Activated CD8-positive, alpha-beta memory T cell treated with anti-CD3 and anti-CD28 coated beads, Interleukin-2, amount 10 ng/mL, durations not matched to agents 7 days and 5 days (primary cell): Measurements from ENCODE around the gene ARHGEF26. TPM values are rescaled to one million over a fixed set of nuclear protein-coding genes. Genes with fewer than 3 reads are reported as not detected.

Experiments used
- ATAC-seq: fragments of 150-1000 bp; cut with Tn5 transposase; one replicate; pipeline ENCODE4 v1.10.0; 2021; ENCODE audit warnings: moderate library complexity
- CTCF ChIA-PET: fragments of 350-600 bp; sonication (Branson Sonifier 250); formaldehyde crosslinking; loops from one replicate; lab custom pipeline; 2021; ENCODE audit warnings: antibody characterized with exemption; lab: Charles Lee
- DNase-seq: peaks from one replicate; pipeline ENCODE4 v3.0.0-alpha.2; 2020
- H3K27ac Mint-ChIP-seq: one replicate; pipeline ENCODE4 v1.8.0; 2021; ENCODE audit warnings: mild to moderate bottlenecking, mixed read lengths
- H3K27me3 Mint-ChIP-seq: one replicate; pipeline ENCODE4 v1.8.0; 2021; ENCODE audit warnings: mixed read lengths
- H3K36me3 Mint-ChIP-seq: one replicate; pipeline ENCODE4 v1.8.0; 2021; ENCODE audit warnings: mild to moderate bottlenecking, mixed read lengths
- H3K4me1 Mint-ChIP-seq: one replicate; pipeline ENCODE4 v1.8.0; 2021; ENCODE audit warnings: mixed read lengths
- H3K4me3 Mint-ChIP-seq: one replicate; pipeline ENCODE4 v1.8.0; 2021; ENCODE audit warnings: mild to moderate bottlenecking, moderate library complexity, mixed read lengths
- H3K9me3 Mint-ChIP-seq: one replicate; pipeline ENCODE4 v1.8.0; 2022; ENCODE audit warnings: low read depth, mixed read lengths
- total RNA-seq, 2 experiments: library from RNA; stranded (reverse); gene quantifications; one replicate each; pipeline ENCODE4 v1.2.3, GENCODE V29; 2021

Gene ARHGEF26
- total RNA-seq, 2 experiments from 2014 or later = 0.09 to 0.23 TPM

DNA sequence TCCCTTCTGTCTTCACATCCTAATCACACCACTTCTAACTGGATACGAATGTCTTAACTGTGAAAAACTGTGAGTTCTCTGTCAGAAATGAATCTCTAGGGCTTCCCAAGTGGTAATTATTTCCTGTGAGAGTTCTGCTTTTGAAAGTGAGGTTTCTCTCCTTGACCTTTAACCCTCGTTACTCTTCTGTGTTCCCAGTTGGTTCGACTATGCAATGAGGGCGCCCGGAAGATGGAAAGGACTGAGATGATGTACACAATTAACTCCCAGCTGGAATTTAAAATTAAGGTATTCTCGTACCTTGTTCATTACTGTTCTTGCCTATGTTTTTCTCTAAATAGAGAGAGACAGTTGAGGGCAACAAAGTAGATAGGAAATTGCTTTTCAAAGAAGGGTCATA, 96.5 kb downstream of the ARHGEF26 start:
- no peak overlapping the region for H3K27ac Mint-ChIP-seq
- no peaks in the 10 kb centered on the region for H3K9me3 Mint-ChIP-seq
- no peaks in the 10 kb centered on the region for H3K27me3 Mint-ChIP-seq
- ATAC-seq (no peak), DNase-seq (no peak)
- H3K4me1 Mint-ChIP-seq = no peaks in the 10 kb centered on the region
- CTCF ChIA-PET = no interaction called here
- no peak overlapping the region for H3K4me3 Mint-ChIP-seq
- no peaks in the 10 kb centered on the region for H3K36me3 Mint-ChIP-seq

DNA sequence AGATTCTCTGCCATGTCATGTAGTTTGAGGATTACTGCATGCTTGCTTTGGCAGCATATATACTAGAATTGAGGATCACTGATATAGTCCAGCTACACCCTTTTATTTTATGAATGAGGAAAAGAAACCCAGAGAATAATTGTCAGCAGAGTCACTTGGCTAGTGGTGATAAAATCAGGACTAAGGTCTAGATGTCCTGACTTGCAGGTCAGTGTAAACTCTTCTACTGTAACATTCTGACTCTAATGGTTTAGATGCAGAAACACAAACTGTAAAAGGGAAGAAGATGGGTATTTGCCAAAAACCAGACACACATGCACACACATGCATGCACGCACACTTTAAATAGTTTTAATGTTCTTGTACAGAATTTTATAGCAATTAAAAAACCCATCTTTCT, 97.5 kb downstream of the ARHGEF26 start:
- ATAC-seq (no peak), DNase-seq (no peak)
- H3K4me3 Mint-ChIP-seq = no peak overlapping the region
- H3K9me3 Mint-ChIP-seq = no peaks in the 10 kb centered on the region
- no peaks in the 10 kb centered on the region for H3K36me3 Mint-ChIP-seq
- CTCF ChIA-PET = no interaction called here
- no peaks in the 10 kb centered on the region for H3K27me3 Mint-ChIP-seq
- H3K27ac Mint-ChIP-seq = no peak overlapping the region
- H3K4me1 Mint-ChIP-seq = no peaks in the 10 kb centered on the region

DNA sequence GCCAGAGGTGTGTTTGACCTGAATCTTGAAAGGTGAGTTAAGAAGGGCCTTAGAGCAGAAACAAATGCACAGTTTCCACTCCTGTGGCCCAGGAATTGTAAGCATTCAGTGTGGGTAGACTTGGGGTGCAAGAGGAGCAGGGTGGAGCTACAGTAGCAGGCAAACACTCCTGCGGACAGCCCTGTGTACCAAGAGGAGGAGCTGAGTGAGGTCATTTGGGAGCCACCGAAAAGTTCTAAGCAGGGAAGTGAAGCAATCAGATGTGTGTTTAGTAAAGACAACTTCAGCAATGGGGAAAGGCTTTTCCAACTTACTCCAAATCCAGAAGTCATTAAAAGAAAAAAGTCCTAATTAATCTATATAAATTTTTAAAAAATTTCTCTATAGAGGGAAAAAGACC, 99.3 kb downstream of the ARHGEF26 start:
- DNase-seq = no peak
- Mint-ChIP-seq H3K27me3 (no peaks in the 10 kb centered on the region), H3K4me3 (no peak overlapping the region), H3K36me3 (no peaks in the 10 kb centered on the region), H3K27ac (no peak overlapping the region), H3K4me1 (no peaks in the 10 kb centered on the region), H3K9me3 (no peaks in the 10 kb centered on the region)
- CTCF ChIA-PET = no interaction called here
- no peak for ATAC-seq

DNA sequence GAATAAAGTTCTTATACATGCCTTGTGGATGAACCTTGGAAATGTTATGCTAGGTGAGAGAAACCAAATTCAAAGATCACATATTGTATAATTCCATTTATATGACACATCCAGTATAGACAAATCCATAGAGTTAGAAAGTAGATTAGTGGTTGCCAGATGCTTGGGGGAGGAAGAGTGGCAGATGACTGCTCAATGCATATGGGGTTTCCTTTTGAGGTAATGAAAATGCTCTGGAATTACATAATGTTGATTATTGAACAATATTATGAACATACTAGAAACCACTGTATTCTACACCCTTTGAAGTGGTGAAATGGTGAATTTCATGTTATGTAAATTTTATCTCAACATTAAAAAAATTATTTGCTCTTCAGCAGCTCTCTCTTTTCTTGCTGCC, 102.3 kb downstream of the ARHGEF26 start:
- CTCF ChIA-PET = no interaction called here
- DNase-seq (no peak), ATAC-seq (no peak)
- no peaks in the 10 kb centered on the region for H3K36me3 Mint-ChIP-seq
- H3K4me3 Mint-ChIP-seq = no peak overlapping the region
- no peak overlapping the region for H3K27ac Mint-ChIP-seq
- no peaks in the 10 kb centered on the region for H3K9me3 Mint-ChIP-seq
- H3K27me3 Mint-ChIP-seq = peaks cover 3% of the 10 kb centered on the region
- H3K4me1 Mint-ChIP-seq = no peaks in the 10 kb centered on the region

DNA sequence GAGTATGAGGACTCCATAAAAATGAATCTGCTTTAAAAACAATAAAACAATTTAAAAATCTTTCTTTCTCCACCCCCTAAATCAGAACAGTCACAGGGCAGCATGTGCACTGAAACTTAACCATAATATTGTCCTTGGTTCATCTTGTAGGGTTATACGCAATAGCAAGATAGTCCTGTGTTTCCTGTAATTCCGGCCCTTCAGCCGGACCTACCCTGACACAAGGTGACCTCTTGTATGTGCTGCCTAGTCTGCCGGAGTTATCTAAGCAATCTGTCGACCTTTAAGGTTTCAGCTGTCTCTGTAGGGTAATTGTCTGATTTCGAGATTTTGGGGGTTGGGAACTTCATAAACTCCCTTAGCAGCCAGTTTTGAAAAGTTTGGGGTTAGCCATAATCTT, 103.2 kb downstream of the ARHGEF26 start:
- ATAC-seq (no peak), DNase-seq (no peak)
- H3K4me1 Mint-ChIP-seq = no peaks in the 10 kb centered on the region
- H3K27me3 Mint-ChIP-seq = peaks cover 3% of the 10 kb centered on the region
- no peak overlapping the region for H3K4me3 Mint-ChIP-seq
- H3K9me3 Mint-ChIP-seq = no peaks in the 10 kb centered on the region
- no peaks in the 10 kb centered on the region for H3K36me3 Mint-ChIP-seq
- CTCF ChIA-PET = no interaction called here
- no peak overlapping the region for H3K27ac Mint-ChIP-seq

DNA sequence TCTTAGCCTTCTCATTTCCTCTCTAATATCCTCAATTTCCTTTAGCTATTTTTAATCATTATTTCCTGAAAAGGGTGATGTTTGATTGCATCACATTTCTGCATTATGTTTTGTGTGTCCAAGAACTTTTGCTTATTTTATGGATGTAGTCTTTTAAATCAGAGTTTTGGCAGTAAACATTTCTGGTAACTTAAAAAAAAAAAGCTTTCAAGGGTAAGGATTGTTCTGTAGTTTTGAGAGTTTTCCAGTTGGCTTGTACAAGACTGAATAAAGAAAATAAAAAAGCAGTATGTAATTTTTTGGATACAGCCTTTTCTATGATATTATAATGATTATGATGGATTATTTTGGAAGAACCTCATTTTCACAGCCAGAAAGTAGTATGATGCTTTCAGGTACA, 103.7 kb downstream of the ARHGEF26 start:
- H3K9me3 Mint-ChIP-seq = no peaks in the 10 kb centered on the region
- no peaks in the 10 kb centered on the region for H3K4me1 Mint-ChIP-seq
- no peak for DNase-seq
- no peak overlapping the region for H3K4me3 Mint-ChIP-seq
- no peaks in the 10 kb centered on the region for H3K36me3 Mint-ChIP-seq
- no peak overlapping the region for H3K27ac Mint-ChIP-seq
- no peak for ATAC-seq
- peaks cover 3% of the 10 kb centered on the region for H3K27me3 Mint-ChIP-seq
- CTCF ChIA-PET = no interaction called here

DNA sequence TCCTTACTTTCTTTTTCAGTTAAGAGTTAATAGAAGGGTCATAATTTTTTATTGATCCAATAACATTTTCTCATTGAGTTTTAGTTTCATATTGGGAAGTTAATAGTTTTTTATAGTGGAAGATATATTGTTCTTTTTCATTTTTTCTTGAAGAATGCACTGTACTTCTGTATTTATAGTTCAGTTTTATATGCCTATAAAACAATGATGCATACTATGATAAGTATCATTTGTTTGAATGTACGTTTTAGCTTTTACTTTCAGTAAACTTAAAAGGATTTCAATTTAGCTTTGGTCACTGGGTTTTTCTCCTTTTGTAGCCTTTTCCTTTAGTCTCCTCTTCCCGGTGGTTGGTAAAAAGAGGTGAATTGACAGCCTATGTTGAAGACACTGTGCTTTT, 104.3 kb downstream of the ARHGEF26 start:
- Mint-ChIP-seq H3K27me3 (peaks cover 3% of the 10 kb centered on the region), H3K9me3 (no peaks in the 10 kb centered on the region), H3K4me1 (no peaks in the 10 kb centered on the region), H3K27ac (no peak overlapping the region), H3K4me3 (no peak overlapping the region), H3K36me3 (no peaks in the 10 kb centered on the region)
- DNase-seq = no peak
- ATAC-seq = no peak
- CTCF ChIA-PET = no interaction called here

DNA sequence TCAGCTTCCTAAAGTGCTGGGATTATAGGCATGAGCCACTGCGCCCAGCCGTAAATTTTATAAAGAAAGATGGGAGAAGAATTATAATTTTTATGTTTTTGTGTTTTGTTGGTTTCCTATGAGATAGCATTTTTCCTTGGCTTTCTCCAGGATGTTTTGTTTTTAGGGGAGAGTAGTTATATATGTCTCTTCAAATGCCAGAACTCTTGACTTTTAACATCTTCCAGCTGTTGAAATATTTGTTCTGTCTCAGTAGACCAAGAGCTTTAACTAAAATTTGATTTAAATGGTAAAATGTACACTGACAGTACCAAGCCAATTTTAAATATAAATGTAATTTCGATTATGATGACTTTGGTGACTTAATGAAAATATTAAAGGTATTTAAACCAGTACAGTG, 106.3 kb downstream of the ARHGEF26 start:
- H3K27ac Mint-ChIP-seq = no peak overlapping the region
- DNase-seq = no peak
- ATAC-seq = no peak
- CTCF ChIA-PET = no interaction called here
- peaks cover 7% of the 10 kb centered on the region for H3K27me3 Mint-ChIP-seq
- H3K36me3 Mint-ChIP-seq = no peaks in the 10 kb centered on the region
- no peaks in the 10 kb centered on the region for H3K9me3 Mint-ChIP-seq
- no peaks in the 10 kb centered on the region for H3K4me1 Mint-ChIP-seq
- H3K4me3 Mint-ChIP-seq = no peak overlapping the region

DNA sequence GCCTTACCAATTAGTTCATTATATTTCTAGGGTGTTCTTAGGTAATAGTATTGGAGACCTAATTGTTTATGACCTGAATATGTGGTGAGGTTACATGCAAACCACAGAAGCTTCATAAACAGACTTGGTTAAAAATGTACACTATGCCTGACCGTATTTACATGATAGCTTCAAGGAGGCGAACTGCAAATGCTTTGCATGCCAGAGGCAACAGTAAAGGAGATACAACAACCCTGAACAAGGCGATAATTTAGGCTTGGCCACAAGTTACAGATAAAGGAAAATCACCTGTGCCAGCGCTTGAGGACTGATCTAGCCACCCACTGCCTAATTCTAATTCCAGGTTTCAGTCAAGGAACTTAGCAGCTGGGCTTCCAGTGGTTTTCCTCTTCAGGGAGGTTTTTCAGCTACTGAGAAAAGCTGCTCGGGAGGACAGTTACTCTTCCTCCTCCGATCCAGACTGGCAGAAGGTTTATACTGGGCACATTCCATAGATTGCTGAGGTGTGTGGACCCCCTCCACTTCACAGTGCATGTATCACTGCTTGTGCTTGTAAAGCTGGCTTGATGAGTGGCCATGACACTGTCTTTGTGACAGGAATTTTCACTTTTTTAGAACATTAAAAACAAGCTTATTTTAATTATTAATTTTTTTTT, 107.5 kb downstream of the ARHGEF26 start:
- no peaks in the 10 kb centered on the region for H3K4me1 Mint-ChIP-seq
- H3K27ac Mint-ChIP-seq = no peak overlapping the region
- H3K4me3 Mint-ChIP-seq = no peak overlapping the region
- ATAC-seq (no peak), DNase-seq (no peak)
- no peaks in the 10 kb centered on the region for H3K36me3 Mint-ChIP-seq
- H3K9me3 Mint-ChIP-seq = no peaks in the 10 kb centered on the region
- H3K27me3 Mint-ChIP-seq = peaks cover 11% of the 10 kb centered on the region
- CTCF ChIA-PET = no interaction called here

DNA sequence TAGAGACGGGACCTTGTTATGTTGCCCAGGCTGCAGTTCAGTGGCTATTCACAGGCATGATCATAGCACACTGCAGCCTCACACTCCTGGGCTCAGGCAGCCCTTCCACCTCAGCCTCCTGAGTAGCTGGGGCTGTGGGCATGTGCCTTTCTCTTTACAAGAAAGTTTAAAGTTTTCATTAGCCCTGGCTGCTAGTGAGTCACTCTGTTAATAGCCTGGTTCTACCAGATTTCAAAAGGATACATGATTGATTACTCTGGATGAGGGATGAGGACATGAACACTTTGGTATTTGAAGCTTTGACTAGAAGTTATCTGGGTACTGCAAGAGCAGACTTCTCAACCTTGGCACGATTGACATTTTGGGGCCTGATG, 108.0 kb downstream of the ARHGEF26 start:
- Mint-ChIP-seq H3K27ac (no peak overlapping the region), H3K4me1 (no peaks in the 10 kb centered on the region), H3K36me3 (no peaks in the 10 kb centered on the region), H3K9me3 (no peaks in the 10 kb centered on the region), H3K27me3 (peaks cover 11% of the 10 kb centered on the region), H3K4me3 (no peak overlapping the region)
- ATAC-seq = no peak
- CTCF ChIA-PET = no interaction called here
- no peak for DNase-seq

DNA sequence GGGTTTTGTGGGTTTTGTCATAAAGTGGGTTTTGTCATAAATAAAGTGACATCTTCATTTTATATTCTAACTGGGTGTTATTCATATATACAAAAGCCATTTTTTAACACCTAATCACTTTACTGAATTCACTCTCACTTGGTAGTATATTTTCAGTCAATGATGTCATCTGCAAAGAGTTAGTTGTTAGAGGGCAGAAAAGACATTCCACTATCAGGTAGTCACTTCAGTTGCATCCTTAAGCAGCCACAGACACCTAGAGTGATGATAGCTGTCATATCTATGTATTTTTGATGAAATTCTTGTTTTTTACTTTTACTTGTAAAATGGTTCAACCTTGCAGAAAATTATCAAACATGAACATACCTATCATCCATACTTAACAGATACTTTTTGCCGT, 114.1 kb downstream of the ARHGEF26 start:
- CTCF ChIA-PET = no interaction called here
- H3K4me3 Mint-ChIP-seq = no peak overlapping the region
- no peak for ATAC-seq

DNA sequence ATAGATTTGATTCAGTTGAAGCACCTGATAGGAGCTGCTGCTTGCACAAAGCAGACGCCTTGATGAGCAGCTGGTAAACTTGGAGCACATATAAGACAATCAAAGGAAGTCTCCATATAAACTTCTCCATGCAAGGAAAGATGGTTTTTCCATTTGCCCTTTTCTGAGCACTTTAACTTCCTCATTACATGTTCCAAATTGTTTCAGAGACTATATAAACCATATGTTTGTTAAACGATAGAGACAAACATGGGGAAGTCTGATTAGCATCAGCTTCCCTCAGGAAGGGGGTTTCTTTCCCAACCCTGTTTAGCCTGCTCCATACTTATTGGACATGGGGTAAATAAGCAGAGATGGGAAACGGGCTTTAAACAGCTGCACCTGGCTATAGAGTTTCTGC, 115.1 kb downstream of the ARHGEF26 start:
- Mint-ChIP-seq H3K27ac (no peak overlapping the region), H3K27me3 (peaks cover 5% of the 10 kb centered on the region), H3K9me3 (no peaks in the 10 kb centered on the region), H3K4me3 (no peak overlapping the region), H3K36me3 (no peaks in the 10 kb centered on the region), H3K4me1 (peaks cover 8% of the 10 kb centered on the region)
- CTCF ChIA-PET = no interaction called here
- ATAC-seq (no peak), DNase-seq (no peak)

More for the DNA sequence above, 114.1 kb downstream of the ARHGEF26 start:
- Mint-ChIP-seq H3K9me3 (no peaks in the 10 kb centered on the region), H3K27ac (no peak overlapping the region), H3K27me3 (peaks cover 8% of the 10 kb centered on the region), H3K36me3 (no peaks in the 10 kb centered on the region), H3K4me1 (peaks cover 8% of the 10 kb centered on the region)
- no peak for DNase-seq

DNA sequence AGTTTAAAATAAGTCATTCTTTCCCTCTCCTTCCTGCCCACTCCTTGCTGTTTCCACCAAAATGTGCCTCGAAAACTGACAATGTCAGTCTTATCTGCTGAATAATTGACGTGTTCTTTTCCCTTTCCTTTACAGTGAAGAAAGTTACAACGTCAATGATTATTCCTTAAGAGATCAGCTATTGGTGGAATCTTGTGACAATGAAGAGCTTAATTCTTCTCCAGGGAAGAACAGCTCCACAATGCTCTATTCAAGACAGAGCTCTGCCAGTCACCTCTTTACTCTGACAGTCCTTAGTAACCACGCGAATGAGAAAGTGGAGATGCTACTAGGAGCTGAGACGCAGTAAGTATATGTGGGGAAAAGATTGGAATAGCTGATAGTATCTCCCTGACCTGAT, 119.0 kb downstream of the ARHGEF26 start:
- no peaks in the 10 kb centered on the region for H3K27me3 Mint-ChIP-seq
- H3K9me3 Mint-ChIP-seq = no peaks in the 10 kb centered on the region
- no peaks in the 10 kb centered on the region for H3K36me3 Mint-ChIP-seq
- DNase-seq (no peak), ATAC-seq (no peak)
- H3K4me3 Mint-ChIP-seq = no peak overlapping the region
- no peak overlapping the region for H3K27ac Mint-ChIP-seq
- CTCF ChIA-PET = no interaction called here
- H3K4me1 Mint-ChIP-seq = peaks cover 11% of the 10 kb centered on the region

DNA sequence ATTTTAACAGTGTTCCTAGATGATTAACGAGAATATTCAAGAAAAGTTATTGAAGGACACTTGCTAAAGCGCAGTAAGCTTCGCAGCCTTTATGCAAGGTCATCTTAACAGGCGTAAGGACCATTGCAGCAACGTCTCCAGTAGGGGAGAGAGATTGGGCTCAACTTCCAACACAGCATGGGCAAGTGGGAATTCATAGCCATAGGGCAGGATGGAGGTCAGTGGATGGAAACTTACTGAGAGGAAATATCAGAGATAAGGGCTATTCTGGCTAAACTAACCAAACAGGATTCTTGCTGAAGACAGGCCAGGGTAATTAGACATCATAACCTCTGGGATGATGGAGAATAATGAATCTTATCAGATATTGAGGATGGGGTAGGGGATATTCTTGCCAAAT, 120.3 kb downstream of the ARHGEF26 start:
- DNase-seq = no peak
- H3K4me1 Mint-ChIP-seq = peaks cover 11% of the 10 kb centered on the region
- ATAC-seq = no peak
- no peaks in the 10 kb centered on the region for H3K9me3 Mint-ChIP-seq
- no peaks in the 10 kb centered on the region for H3K27me3 Mint-ChIP-seq
- no peak overlapping the region for H3K4me3 Mint-ChIP-seq
- CTCF ChIA-PET = no interaction called here
- peaks cover 5% of the 10 kb centered on the region for H3K36me3 Mint-ChIP-seq
- no peak overlapping the region for H3K27ac Mint-ChIP-seq

DNA sequence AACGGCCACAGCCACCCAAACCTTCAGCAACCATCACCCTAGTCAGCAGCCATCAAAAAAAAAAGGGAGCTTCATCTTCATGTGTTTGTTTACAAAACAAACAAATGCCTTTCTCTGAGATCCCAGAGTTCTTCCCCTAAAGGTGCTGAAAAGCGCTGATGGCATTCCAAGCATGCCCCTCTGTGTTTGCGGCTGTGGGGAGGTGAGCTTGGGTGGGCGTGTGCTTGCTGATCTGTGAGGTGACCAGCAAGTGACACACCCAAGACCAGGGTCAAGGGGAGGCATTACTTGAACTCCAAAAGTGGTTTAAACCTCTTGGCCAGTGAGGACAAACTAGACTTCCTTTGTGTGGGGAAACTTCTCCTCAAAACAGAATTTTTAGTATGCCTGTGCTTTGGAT, 121.6 kb downstream of the ARHGEF26 start:
- ATAC-seq = no peak
- H3K27ac Mint-ChIP-seq = no peak overlapping the region
- no peak overlapping the region for H3K4me3 Mint-ChIP-seq
- DNase-seq = no peak
- no peaks in the 10 kb centered on the region for H3K27me3 Mint-ChIP-seq
- CTCF ChIA-PET = no interaction called here
- H3K4me1 Mint-ChIP-seq = peaks cover 7% of the 10 kb centered on the region
- H3K9me3 Mint-ChIP-seq = no peaks in the 10 kb centered on the region
- H3K36me3 Mint-ChIP-seq = peaks cover 8% of the 10 kb centered on the region
